SU-DHL-6 (cell line): ENCODE results near the gene ADAMTS4.

Source experiments
- H2AFZ ChIP-seq: fragments of 200-600 bp; sonication (generic); 2 replicates; pipeline ENCODE4 v1.6.1; 2014; ENCODE audit warnings: low read depth, mild to moderate bottlenecking, moderate library complexity, mixed read lengths, antibody characterized with exemption, low read length; ENCODE audit not compliant: severe bottlenecking
- H3F3A ChIP-seq: fragments of 200-600 bp; shearing (Covaris generic); 2 replicates; pipeline ENCODE4 v1.6.0; 2016; ENCODE audit warnings: antibody characterized with exemption, mild to moderate bottlenecking; ENCODE audit not compliant: insufficient read depth
- H3K27ac ChIP-seq: fragments of 200-600 bp; sonication (generic); 2 replicates; pipeline ENCODE4 v1.5.1; 2016; ENCODE audit warnings: low read depth, mild to moderate bottlenecking, low read length, moderate library complexity, mixed read lengths
- H3K27me3 ChIP-seq: fragments of 200-600 bp; sonication (generic), shearing (Covaris generic); 2 replicates; pipeline ENCODE4 v1.6.0; 2014; ENCODE audit warnings: mild to moderate bottlenecking, low read length
- H3K36me3 ChIP-seq: fragments of 200-600 bp; sonication (generic); 2 replicates; pipeline ENCODE4 v1.6.1; 2014; ENCODE audit warnings: mild to moderate bottlenecking, low read length, mixed read lengths
- H3K4me2 ChIP-seq: fragments of 300-600, 200-600 bp; shearing (Covaris generic), sonication (generic); 2 replicates; pipeline ENCODE4 v1.6.0; 2014; ENCODE audit warnings: low read length, low read depth, mild to moderate bottlenecking; ENCODE audit not compliant: poor library complexity, severe bottlenecking
- H3K4me3 ChIP-seq: fragments of 200-600 bp; sonication (generic); 2 replicates; pipeline ENCODE4 v1.5.1; 2014; ENCODE audit warnings: antibody characterized with exemption, low read length, mild to moderate bottlenecking, mixed read lengths; ENCODE audit not compliant: insufficient read depth, poor library complexity, severe bottlenecking
- H3K79me2 ChIP-seq: fragments of 200-600 bp; sonication (generic); 2 replicates; pipeline ENCODE4 v1.6.1; 2014; ENCODE audit warnings: mild to moderate bottlenecking, low read length, moderate library complexity; ENCODE audit not compliant: insufficient read depth
- H3K9ac ChIP-seq: fragments of 200-600 bp; sonication (generic); 2 replicates; pipeline ENCODE4 v1.7.0; 2014; ENCODE audit warnings: mild to moderate bottlenecking, low read length
- H3K9me2 ChIP-seq: fragments of 200-600 bp; sonication (generic); replicated peaks from 2 replicates; pipeline ENCODE4 v1.6.1; 2014; ENCODE audit warnings: low read length; ENCODE audit not compliant: insufficient read depth
- H3K9me3 ChIP-seq: fragments of 200-600 bp; sonication (generic); 2 replicates; pipeline ENCODE4 v1.6.1; 2014; ENCODE audit warnings: low read length, mixed read lengths; ENCODE audit not compliant: insufficient read depth
- H4K20me1 ChIP-seq: fragments of 200-600 bp; sonication (generic); 2 replicates; pipeline ENCODE4 v1.6.1; 2014; ENCODE audit warnings: low read depth, mild to moderate bottlenecking, antibody characterized with exemption, low read length, moderate library complexity, mixed read lengths
- CTCF ChIP-seq: fragments of 200-600 bp; sonication (generic); IDR thresholded peaks from one replicate; pipeline ENCODE4 v1.5.1; 2017; ENCODE audit warnings: antibody characterized with exemption, mild to moderate bottlenecking, low read length, moderate library complexity; ENCODE audit not compliant: insufficient read depth, poor library complexity, severe bottlenecking
- EZH2phosphoT487 ChIP-seq: fragments of 200-600 bp; sonication (generic), shearing (Covaris generic); conservative IDR thresholded peaks from 2 replicates; pipeline ENCODE4 v1.6.1; 2018; ENCODE audit warnings: mild to moderate bottlenecking, antibody characterized with exemption, low read length, moderate library complexity, mixed read lengths

ADAMTS4 gene

DNA sequence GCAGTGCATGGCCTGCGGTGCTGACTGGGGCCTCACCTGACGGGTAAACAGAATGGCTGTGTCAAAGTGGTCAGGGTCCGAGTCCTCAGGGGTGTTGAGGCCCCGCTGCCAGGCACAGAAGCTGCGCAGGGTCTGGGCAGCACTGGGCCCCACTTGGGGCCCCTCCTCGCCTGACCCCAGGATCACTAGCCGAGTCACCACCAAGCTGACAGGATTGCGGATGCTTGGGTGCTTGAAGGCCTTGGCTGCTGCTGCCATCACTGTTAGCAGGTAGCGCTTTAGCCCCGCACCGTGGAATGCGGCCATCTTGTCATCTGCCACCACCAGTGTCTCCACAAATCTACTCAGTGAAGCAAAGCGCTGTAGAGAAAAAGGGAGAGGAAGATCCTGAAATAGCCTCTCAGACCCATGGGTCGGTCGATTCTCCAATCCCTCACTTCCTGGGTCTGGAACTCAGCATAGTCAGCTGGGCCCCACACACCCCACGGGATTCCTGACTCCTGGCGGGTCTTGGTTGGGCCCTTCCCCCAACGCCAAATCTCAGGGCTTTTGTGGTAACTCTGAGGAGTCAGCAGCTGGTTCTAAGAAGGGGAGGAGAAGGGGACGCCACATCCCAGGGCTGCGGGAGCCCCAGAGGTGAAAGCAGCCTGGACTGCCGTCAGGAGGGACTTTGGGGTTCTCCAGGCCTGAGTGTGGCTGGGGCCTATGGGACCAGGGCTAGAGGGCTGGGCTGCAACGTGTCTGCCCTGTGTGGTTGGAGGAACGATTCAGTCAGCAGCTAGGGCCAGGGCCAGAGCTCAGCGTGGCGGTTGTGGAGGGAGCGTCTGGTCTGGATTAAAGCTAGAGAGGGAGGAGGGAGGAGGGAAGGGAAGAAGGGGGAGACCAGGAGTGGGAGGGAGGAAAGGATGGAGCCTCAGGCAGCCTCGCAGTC is 2.1 kb downstream of the ADAMTS4 start:
- Histone ChIP-seq H3K9ac (no peak overlapping the region), H3K9me2 (no peaks in the 10 kb centered on the region), H3K27me3 (no peaks in the 10 kb centered on the region), H3K27ac (no peak overlapping the region), H3K9me3 (no peaks in the 10 kb centered on the region), H4K20me1 (no peaks in the 10 kb centered on the region), H2AFZ (no peak overlapping the region), H3K4me2 (no peak overlapping the region), H3K36me3 (no peaks in the 10 kb centered on the region), H3K79me2 (no peaks in the 10 kb centered on the region), H3K4me3 (no peak overlapping the region), H3F3A (no peaks in the 10 kb centered on the region)
- TF ChIP-seq CTCF, result no peak
- TF ChIP-seq EZH2phosphoT487, result no peak

- no peaks in the 10 kb centered on the region for H3K27me3 ChIP-seq
- no peak overlapping the region for H3K4me3 ChIP-seq
- no peaks in the 10 kb centered on the region for H3K36me3 ChIP-seq
- no peak overlapping the region for H2AFZ ChIP-seq
- no peaks in the 10 kb centered on the region for H3K9me3 ChIP-seq
- no peaks in the 10 kb centered on the region for H3F3A ChIP-seq
- H3K9me2 ChIP-seq, result no peaks in the 10 kb centered on the region
- no peak overlapping the region for H3K27ac ChIP-seq
- TF ChIP-seq CTCF, result no peak
- TF ChIP-seq EZH2phosphoT487, result no peak
- H4K20me1 ChIP-seq, result no peaks in the 10 kb centered on the region
- H3K79me2 ChIP-seq, result no peaks in the 10 kb centered on the region
- no peak overlapping the region for H3K4me2 ChIP-seq
- no peak overlapping the region for H3K9ac ChIP-seq
These were observed 2.7 kb downstream of the ADAMTS4 start for GRCh38 chr1:161196111-161196510.

DNA sequence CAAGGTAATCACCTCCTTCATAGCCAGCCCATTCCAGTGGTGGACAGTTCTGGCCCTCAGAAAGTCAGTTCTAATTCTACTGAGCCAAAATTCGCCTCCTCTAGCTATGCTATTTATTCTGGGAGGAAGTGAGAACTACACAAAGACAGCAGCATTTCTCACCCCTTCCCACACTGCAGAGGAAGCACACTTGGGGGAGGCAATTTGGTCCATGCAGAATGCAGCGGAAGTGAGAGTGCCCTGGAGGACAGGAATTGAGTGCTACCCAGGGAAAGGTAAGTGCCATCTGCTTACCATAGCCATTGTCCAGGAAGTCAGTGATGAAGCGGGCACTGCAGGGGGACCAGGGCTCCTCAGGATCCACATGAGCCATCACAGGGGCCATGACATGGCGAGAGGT is 3.7 kb downstream of the ADAMTS4 start:
- no peaks in the 10 kb centered on the region for H3K9me3 ChIP-seq
- H3K4me3 ChIP-seq, result no peak overlapping the region
- no peak overlapping the region for H3K9ac ChIP-seq
- H3F3A ChIP-seq, result no peaks in the 10 kb centered on the region
- TF ChIP-seq CTCF (no peak), EZH2phosphoT487 (no peak)
- no peaks in the 10 kb centered on the region for H3K27me3 ChIP-seq
- H3K79me2 ChIP-seq, result no peaks in the 10 kb centered on the region
- no peaks in the 10 kb centered on the region for H4K20me1 ChIP-seq
- no peaks in the 10 kb centered on the region for H3K9me2 ChIP-seq
- no peaks in the 10 kb centered on the region for H3K36me3 ChIP-seq
- H3K4me2 ChIP-seq, result no peak overlapping the region
- H3K27ac ChIP-seq, result no peak overlapping the region
- no peak overlapping the region for H2AFZ ChIP-seq
